ENCODE data around the gene AHNAK2. TPM values are rescaled to one million over a fixed set of nuclear protein-coding genes. Genes with fewer than 3 reads are reported as not detected.

The AHNAK2 gene
- total and polyA plus RNA-seq, 9 donors: 0.94 to 24.6 (median 3.9) TPM

DNA sequence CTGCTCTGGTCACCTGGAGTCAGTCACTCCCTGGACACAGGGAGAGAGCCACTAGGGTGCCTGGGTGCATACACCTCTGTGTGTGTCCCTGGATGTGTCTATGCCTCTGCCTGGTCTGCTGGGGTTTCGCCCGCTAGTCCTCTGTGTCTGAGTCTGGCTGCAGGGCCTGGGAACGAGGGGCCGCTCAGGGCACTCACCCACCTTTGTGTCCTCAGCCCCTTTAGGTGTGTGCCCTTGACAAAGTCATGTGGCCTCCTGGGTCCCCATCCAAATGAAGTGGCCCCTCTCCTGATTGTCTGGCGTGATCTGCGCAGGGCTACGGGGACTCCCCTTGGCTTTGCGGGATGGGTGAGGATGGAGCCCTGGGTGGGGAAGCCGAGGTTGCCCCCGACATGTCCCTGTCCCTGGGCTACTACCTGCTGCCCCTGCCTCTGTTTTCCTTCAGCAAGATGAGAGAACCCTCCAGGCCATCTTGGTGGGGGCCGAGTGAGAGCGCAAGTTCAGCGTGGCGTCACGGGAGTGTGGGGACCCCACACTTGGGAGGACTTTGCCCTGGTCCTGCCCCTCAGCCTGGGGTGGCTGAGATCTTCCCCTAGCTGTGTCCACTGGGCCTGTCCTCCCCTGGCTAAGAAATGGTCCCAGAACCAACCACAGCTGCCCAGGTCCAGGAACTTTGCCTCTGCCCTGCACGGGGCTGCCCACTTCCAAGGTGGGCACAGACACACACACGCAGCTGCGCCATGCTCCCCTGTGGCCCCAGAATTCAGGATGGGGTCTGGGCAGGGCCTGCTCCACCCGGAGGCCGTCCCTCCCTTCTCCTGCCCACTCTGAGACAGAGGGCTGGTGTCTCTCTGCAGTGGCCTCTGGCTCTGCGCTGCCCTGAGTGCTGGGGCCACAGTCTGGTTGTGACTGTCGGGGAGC lies 2.7 kb upstream of the AHNAK2 start:
- H3K4me3 ChIP-seq: no peak overlapping the region
- TF ChIP-seq, protein P1, sequence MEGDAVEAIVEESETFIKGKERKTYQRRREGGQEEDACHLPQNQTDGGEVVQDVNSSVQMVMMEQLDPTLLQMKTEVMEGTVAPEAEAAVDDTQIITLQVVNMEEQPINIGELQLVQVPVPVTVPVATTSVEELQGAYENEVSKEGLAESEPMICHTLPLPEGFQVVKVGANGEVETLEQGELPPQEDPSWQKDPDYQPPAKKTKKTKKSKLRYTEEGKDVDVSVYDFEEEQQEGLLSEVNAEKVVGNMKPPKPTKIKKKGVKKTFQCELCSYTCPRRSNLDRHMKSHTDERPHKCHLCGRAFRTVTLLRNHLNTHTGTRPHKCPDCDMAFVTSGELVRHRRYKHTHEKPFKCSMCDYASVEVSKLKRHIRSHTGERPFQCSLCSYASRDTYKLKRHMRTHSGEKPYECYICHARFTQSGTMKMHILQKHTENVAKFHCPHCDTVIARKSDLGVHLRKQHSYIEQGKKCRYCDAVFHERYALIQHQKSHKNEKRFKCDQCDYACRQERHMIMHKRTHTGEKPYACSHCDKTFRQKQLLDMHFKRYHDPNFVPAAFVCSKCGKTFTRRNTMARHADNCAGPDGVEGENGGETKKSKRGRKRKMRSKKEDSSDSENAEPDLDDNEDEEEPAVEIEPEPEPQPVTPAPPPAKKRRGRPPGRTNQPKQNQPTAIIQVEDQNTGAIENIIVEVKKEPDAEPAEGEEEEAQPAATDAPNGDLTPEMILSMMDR (IDR thresholded peaks at IDR 0.05): no peak
- no peak for TF ChIP-seq EP300 (IDR thresholded peaks at IDR 0.05)
- no peak for TF ChIP-seq POLR2A (IDR thresholded peaks at IDR 0.05)
- peak in 3 of 5 donors; percentile 12 to 22 (median 21) for DNase-seq
- H3K36me3 ChIP-seq: no peaks in the 10 kb centered on the region
- H3K4me1 ChIP-seq (ENCODE audit: insufficient read depth): peaks cover 2% of the 10 kb centered on the region
- intact Hi-C loops (cut with DNase I): loop anchor here in 2 of 4 donors (5.0 kb wide), 2 partner anchors 36 to 61 kb away; no protein-coding TSS in a partner anchor
- no peak overlapping the region for H3K27ac ChIP-seq
- H3K27me3 ChIP-seq: no peaks in the 10 kb centered on the region
- H3K9me3 ChIP-seq: no peaks in the 10 kb centered on the region
- 90 to 91% (median 91%) methylated on average over 17 to 22 of the region's 22 CpGs for WGBS, 3 donors

DNA sequence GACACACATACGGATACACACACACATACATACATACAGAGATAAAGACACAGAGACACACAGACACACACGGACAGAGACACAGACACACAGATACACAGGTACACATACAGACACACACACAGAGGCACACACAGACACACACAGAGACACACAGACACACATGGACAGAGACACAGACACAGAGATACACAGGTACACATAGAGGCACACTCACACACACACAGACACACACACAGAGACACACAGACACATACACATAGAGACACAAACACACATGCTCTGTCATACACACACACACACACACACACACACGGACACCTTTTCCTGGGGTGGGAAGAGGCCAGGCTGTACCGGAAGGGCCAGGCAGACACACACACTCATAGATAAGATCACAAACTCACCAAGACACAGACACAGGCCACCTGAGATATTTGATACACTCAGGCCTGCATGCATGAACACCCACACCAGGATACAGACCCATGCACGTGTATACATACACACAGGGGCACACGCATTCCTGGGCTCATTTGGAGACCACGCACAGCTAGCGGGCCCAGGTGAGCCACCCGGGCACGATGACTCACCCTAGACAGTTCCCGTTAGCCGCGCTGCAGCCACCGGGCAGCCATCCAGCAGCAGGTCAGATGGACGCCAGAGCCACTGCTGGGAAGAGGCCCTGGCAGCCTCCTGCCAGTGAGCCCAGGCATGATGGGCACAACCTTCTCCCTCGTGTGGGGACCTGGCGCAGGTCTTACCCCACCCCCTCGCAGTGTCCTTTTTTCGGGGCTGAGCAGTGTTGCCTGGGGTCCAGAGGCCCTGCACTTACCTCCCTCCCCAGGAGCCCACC lies 1.8 kb upstream of the AHNAK2 start:
- H3K9me3 ChIP-seq: no peaks in the 10 kb centered on the region
- H3K27me3 ChIP-seq: no peaks in the 10 kb centered on the region
- no peak overlapping the region for H3K4me3 ChIP-seq
- no peak overlapping the region for H3K27ac ChIP-seq
- H3K36me3 ChIP-seq: no peaks in the 10 kb centered on the region
- 68 to 78% (median 72%) methylated on average over 19 of the region's 19 CpGs for WGBS, 3 donors
- intact Hi-C loops (cut with DNase I): loop anchor here in 3 of 4 donors (5.0 to 10.0 kb wide), 4 partner anchors 37 to 67 kb away; no protein-coding TSS in a partner anchor
- no peak for TF ChIP-seq EP300 (IDR thresholded peaks at IDR 0.05)
- TF ChIP-seq, protein P1 (IDR thresholded peaks at IDR 0.05): no peak
- TF ChIP-seq POLR2A (IDR thresholded peaks at IDR 0.05): no peak
- peak in 3 of 5 donors; percentile 35 to 54 (median 36) for DNase-seq
- H3K4me1 ChIP-seq (ENCODE audit: insufficient read depth): peaks cover 4% of the 10 kb centered on the region

DNA sequence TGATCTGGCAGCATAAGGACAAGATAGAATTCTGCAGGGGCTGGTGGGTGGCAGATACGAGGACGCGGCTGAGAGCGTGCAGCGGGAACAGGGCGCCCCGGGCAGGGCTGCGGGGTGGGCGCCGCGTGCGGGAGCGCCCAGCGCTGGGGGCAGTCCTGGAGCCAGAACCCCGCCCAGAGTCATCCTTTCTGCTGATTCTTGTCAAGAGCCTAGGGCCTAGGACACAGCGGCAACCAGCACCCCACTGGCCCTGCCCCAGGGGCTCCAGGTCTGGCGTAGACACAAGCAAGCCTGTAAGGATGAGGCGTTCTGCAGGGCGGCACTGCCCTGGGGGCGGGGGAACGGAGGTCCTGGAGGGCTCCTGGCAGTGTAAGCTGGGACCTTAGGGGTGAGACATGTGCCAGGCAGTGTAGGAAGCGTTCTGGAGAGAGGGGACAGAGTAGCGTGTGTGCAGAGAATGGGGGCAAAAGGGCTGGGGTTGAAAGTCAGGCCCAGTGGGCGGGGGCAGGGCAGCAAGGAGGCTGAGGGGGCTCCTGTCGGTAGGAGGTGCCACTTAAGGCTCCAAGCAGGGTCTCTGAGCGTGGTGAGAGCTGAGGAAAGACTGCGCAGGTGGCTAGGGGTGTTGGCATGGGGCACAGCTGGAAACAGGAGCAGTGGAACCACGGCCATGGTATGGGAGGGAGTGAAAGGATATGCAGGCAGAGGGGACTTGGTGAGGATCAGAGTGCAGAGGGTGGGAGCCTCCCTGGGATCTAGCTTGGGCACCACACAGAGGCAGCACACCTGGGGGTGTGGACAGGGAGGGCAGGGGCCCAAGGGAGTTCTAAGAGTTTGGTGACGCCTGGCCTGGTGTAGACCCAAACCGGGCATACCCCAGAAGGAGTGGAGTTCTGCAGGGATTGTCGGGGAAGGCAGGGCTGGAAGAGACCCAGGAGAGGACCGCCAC lies 845 bp upstream of the AHNAK2 start:
- Histone ChIP-seq H3K27ac (no peak overlapping the region), H3K9me3 (no peaks in the 10 kb centered on the region), H3K4me3 (peak overlapping the region; percentile 33), H3K4me1 (ENCODE audit: insufficient read depth) (peaks cover 14% of the 10 kb centered on the region), H3K36me3 (no peaks in the 10 kb centered on the region), H3K27me3 (no peaks in the 10 kb centered on the region)
- TF ChIP-seq POLR2A (IDR thresholded peaks at IDR 0.05) (no peak), EP300 (IDR thresholded peaks at IDR 0.05) (no peak)
- TF ChIP-seq, protein P1 (IDR thresholded peaks at IDR 0.05): no peak
- WGBS, 3 donors: 57 to 68% (median 66%) methylated on average over 32 of the region's 32 CpGs
- DNase-seq: peak in 3 of 5 donors; percentile 25 to 36 (median 33)
- intact Hi-C loops (cut with DNase I): loop anchor here in 2 of 4 donors (5.0 to 10.0 kb wide), 2 partner anchors 66 to 68 kb away; no protein-coding TSS in a partner anchor

Measured in ovary (tissue), 9 donors.